GM19467 (cell line): ENCODE data around the gene LOXL4.

Source experiments
- ATAC-seq: cut with Tn5 transposase; IDR thresholded peaks from one replicate; pipeline ENCODE4 v1.9.1; 2021; ENCODE audit warnings: mild to moderate bottlenecking, moderate library complexity; ENCODE audit not compliant: unreplicated experiment

Gene LOXL4

GRCh38 chr10:98265403-98266378 is 2.3 kb downstream of the LOXL4 start:
- no peak for ATAC-seq

GRCh38 chr10:98264378-98265065 is 3.5 kb downstream of the LOXL4 start:
- no peak for ATAC-seq

- ATAC-seq, result no peak
These were observed 4.9 kb downstream of the LOXL4 start for GRCh38 chr10:98263088-98263487.

- no peak for ATAC-seq
These were observed 5.4 kb downstream of the LOXL4 start for GRCh38 chr10:98262571-98262970.

GRCh38 chr10:98261436-98262277 is 6.3 kb downstream of the LOXL4 start:
- no peak for ATAC-seq

GRCh38 chr10:98260752-98261151 is 7.2 kb downstream of the LOXL4 start:
- no peak for ATAC-seq

GRCh38 chr10:98260350-98260749 is 7.6 kb downstream of the LOXL4 start:
- ATAC-seq, result no peak

GRCh38 chr10:98259606-98260315 is 8.2 kb downstream of the LOXL4 start:
- no peak for ATAC-seq

- no peak for ATAC-seq
These were observed 9.1 kb downstream of the LOXL4 start for GRCh38 chr10:98258683-98259454.

- ATAC-seq, result no peak
These were observed 10.0 kb downstream of the LOXL4 start for GRCh38 chr10:98257961-98258360.

- no peak for ATAC-seq
These were observed 10.8 kb downstream of the LOXL4 start for GRCh38 chr10:98257198-98257597.

GRCh38 chr10:98256692-98257091 is 11.3 kb downstream of the LOXL4 start:
- no peak for ATAC-seq

- no peak for ATAC-seq
These were observed 12.7 kb downstream of the LOXL4 start for GRCh38 chr10:98255146-98255877.

GRCh38 chr10:98254234-98254974 is 13.6 kb downstream of the LOXL4 start:
- no peak for ATAC-seq

GRCh38 chr10:98253499-98253898 is 14.5 kb downstream of the LOXL4 start:
- no peak for ATAC-seq

GRCh38 chr10:98252464-98252863 is 15.5 kb downstream of the LOXL4 start:
- no peak for ATAC-seq

- no peak for ATAC-seq
These were observed 16.6 kb downstream of the LOXL4 start for GRCh38 chr10:98251399-98251798.

GRCh38 chr10:98249134-98249533 is 18.9 kb downstream of the LOXL4 start:
- ATAC-seq, result no peak
